HG03571 (cell line): Measurements from ENCODE around the gene PAQR6.
A peak's percentile ranks its signal among the peaks of the same experiment; 100 is the strongest.
"Not testable (repeated sequence)": the region's sequence is repeated elsewhere in the genome, so short reads cannot be mapped to it uniquely, and the experiment has no call there.

Experiments
- ATAC-seq: cut with Tn5 transposase; IDR thresholded peaks from one replicate; pipeline ENCODE4 v1.9.1; 2021; ENCODE audit not compliant: unreplicated experiment

Gene PAQR6

DNA sequence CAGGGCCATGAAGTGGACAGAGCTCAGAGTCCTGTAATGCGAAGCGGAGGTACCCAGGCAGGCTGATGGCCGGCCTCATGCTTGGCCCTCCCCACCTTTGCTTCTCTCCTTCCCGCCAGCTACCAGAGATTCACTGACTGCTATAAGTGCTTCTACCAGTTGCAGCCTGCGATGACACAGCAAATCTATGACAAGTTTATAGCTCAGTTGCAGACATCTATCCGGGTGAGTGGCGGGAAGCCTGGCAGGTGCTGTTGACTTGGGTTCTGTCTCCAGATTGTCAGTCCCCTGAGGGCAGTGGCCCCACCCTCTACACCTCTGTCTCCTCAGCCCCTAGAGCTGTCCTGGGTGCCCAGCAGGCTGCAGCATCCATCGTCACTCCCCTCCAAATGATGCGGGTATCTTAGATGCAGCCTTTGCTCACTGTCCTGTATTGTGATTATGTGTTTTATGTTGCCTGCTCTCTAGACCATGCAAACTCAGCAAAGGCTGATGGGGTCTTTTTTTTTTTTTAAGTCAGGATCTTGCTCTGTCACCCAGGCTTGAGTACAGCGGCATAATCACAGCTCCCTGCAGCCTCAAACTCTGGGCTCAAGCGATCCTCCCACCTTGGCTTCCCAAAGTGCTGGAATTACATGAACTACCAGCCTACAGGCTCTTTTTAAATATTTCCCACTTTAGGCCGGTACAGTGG is 15.5 kb downstream of the PAQR6 start:
- no peak for ATAC-seq

- no peak for ATAC-seq
Observed at GRCh38 chr1:156230473-156230837, 17.4 kb downstream of the PAQR6 start.

GRCh38 chr1:156229809-156230472 is 17.9 kb downstream of the PAQR6 start:
- ATAC-seq: no peak

- ATAC-seq: no peak
Observed at GRCh38 chr1:156228501-156228900, 19.4 kb downstream of the PAQR6 start.

DNA sequence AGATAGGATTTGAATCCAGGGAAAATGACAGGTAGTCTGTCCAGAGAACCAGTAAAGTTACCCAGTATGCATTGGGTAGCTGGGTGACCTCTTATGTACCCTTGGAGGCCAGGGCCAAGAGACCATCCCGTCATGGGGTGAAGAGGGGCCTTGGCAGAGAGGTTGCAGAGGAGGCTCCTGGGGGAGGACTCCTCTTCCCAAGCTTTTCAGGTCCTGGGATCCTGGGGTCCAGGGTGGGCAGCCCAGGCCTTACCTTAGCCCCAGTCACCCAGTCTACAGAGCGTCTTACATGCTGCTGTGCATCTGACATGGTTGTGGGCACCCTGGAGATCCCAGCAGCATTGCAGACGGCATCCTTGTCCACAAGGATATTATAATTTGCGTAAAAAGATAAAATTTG is 21.1 kb downstream of the PAQR6 start:
- ATAC-seq: no peak

DNA sequence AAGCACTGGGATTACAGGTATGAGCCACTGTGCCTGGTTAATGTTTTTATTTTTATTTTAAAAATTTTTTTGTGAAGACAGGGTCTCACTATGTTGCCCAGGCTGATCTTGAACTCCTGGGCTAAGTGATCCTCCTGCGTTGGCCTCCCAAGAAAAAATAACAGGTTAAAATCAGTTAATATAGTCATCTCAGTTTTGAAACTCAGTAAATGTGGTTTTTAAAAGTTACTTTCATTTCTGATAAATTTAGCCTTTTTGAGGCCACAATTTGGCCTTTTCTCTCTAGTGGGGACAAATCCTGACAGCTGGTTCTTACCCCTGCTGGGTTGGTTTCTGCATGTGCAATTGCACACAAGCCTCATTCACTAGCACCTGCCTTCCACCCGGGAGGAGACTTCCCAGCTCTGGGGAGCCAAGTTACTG is 21.7 kb downstream of the PAQR6 start:
- ATAC-seq: peak; percentile 57

DNA sequence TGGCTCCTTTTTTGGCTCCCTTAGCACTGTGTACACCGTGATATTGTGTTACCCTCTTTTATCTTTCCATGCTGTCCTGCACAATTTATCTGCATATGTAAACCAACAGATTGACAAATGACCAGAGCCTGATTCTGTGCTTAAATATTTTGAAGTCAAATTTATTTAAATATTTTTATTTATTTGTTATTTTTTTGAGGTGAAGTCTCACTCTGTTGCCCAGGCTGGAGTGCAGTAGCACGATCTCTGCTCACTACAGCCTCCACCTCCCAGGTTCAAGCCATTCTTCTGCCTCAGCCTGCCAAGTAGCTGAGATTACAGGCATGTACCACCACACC is 22.2 kb downstream of the PAQR6 start:
- no peak for ATAC-seq

GRCh38 chr1:156221986-156222692 is 25.7 kb downstream of the PAQR6 start:
- ATAC-seq: no peak

- no peak for ATAC-seq
Observed at GRCh38 chr1:156220226-156220625, 27.6 kb downstream of the PAQR6 start.

- ATAC-seq: no peak
Observed at GRCh38 chr1:156217871-156218270, 30.0 kb downstream of the PAQR6 start.

GRCh38 chr1:156216361-156217086 is 31.3 kb downstream of the PAQR6 start:
- ATAC-seq: not testable (repeated sequence)

DNA sequence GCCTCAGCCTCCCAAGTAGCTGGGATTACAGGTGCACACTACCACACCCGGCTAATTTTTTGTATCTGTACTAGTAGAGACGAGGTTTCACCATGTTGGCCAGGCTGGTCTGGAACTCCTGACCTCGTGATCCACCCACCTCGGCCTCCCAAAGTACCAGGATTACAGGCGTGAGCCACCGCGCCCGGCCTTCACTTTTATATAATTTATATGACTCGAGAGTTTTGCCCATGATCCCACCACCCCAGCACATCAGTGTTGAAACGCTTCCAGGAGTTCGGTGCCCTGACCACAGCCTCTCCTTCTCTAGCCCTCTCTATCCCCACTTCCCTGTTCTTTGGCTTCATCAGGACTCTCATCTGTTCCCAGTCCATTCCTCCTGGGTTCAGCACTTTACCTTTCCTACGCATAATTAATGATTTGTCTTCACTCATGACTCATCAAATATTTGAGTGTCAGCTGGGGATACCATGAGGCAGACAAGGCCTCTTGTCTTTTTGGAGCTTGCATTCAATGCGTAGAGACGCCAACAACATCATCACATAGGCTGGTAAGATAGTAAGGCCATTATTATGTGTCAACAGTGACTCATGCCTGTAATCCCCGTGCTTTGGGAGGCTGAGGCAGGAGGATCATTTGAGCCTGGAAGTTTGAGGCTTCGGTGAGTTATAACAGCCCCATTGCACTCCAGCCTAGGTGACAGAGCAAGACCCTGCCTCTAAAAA is 33.7 kb downstream of the PAQR6 start:
- ATAC-seq: no peak

GRCh38 chr1:156213644-156213966 is 34.3 kb downstream of the PAQR6 start:
- no peak for ATAC-seq

GRCh38 chr1:156212833-156213643 is 34.8 kb downstream of the PAQR6 start, which contains the start of gene PMF1:
Gene PMF1 (plus strand): TSS chr1:156213007. CDS start chr1:156213016, 9 bp downstream.
- peak; percentile 77 for ATAC-seq

DNA sequence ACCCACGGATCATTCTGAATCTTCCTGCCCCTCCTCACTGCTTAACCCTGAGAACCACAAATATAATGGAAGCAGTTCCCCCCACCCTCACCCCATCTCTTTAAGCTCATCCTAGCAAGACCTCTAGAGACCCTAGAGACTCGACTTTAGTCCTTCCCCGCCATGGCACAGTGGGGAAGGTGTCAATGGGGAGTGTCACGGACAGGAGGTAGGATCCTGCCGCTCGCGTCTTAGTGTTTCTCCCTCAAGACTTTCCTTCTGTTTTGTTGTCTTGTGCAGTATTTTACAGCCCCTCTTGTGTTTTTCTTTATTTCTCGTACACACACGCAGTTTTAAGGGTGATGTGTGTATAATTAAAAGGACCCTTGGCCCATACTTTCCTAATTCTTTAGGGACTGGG is 35.7 kb downstream of the PAQR6 start:
- ATAC-seq: no peak

DNA sequence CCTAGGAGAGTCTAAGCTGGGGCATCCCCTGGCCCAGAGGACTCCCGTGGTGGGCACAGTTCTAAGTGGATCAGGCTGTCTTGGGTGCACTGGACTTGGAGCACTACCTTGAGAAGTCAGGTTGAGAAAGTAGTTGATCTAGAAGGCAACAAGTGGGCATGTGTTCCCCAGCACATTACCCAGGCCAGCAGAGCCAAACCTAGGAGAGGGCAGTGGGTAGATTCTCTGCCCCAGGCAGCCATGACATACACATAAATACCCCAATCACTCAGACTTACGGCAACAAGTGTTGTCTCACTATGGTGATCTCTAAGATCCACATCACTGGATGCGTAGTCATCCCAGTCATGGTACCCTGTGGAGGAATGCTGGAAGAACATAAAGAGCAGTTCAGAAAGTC is 36.6 kb downstream of the PAQR6 start:
- no peak for ATAC-seq

DNA sequence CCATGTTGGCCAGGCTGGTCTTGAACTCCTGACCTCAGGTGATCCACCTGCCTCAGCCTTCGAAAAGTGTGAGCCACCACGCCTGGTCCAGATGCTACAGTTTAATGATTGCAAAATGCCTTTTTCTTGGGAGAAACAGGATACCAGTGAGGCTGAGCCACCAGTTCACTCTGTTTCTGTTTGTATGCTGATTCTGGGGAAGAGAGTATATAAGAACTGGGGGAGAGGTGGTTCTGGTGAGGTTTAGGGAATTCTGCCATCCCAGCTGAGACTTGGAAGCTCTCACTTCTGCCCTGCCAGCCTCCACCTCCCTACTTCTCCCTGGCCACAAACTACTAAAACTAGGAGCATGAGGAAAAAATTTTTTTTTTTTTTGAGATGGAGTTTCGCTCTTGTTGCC is 43.2 kb downstream of the PAQR6 start:
- ATAC-seq: no peak

- no peak for ATAC-seq
Observed at GRCh38 chr1:156203331-156203730, 44.5 kb downstream of the PAQR6 start.

GRCh38 chr1:156200044-156200443 is 47.8 kb downstream of the PAQR6 start:
- no peak for ATAC-seq

- no peak for ATAC-seq
Observed at GRCh38 chr1:156198831-156199349, 49.0 kb downstream of the PAQR6 start.
